NCI-H1930 (cell line): ENCODE measurements around the gene C18orf63.
"Not testable (repeated sequence)": the region's sequence is repeated elsewhere in the genome, so short reads cannot be mapped to it uniquely, and the experiment has no call there.

ENCODE experiments used
- DNase-seq, 2 experiments: peaks; one replicate each; lab custom pipeline; 2025; lab: John Stamatoyannopoulos, UW

C18orf63 gene

DNA sequence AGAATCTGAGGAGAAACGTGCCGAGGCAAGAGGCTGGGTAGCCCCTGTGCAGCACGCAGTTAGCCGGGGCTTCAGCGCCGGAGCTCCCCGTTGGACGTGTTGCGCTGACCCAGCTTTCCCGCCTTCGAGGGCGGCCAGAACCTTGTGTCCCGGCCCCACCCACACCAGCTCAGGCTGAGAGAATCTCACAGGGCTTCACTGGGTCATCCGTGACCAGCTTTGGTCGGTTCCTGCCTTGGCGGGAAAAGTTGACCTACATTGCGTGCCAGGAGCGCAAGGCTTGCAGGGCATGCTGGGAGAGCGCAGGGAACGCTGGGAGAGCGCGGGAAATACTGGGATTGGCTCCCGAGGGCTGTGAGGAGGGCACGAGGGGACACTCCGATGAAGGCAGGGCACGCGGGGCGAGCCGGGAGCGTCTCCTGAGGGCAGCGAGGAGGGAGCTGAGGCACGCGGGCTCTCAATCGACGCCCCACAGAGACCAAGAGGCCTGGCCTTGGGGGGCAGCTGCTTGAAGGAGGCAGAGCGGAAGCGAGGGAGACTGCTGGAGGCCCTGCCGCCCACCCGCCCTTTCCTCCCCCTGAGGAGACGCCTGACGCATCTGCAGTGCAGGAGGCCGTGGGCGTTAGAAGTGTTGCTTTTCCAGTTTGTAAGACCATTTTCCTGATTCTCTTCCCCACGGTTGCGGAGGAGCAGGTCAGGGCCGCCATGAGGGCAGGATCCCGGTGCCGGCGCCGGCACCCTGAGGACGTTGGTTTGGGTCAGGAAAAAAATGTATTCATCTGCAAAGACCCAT is at the start of gene C18orf63:
TSS of gene C18orf63 (plus strand) at position 376 of the 793 bp plus-strand sequence. CDS start 2,027 bp downstream, outside the sequence.
- no peak for DNase-seq

DNA sequence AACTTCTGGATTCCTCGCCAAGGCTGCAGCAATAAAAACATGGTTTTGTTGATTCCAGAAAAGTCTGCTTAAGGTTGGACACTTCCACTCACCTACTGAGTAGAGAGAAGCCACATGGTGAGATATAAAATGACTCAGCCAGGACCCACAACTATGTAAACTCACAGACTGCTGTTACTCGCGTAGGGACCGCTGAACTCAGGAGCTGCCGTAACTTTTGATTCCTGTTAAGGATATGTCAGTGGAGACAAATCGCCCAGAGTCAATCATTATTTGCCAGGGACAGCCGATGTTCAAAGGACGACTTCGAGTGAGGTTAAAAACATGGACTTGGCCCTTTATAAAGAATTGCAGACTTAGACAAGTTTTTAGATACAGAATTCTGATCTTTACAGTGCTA is 49.5 kb upstream of the C18orf63 start:
- DNase-seq: no peak

DNA sequence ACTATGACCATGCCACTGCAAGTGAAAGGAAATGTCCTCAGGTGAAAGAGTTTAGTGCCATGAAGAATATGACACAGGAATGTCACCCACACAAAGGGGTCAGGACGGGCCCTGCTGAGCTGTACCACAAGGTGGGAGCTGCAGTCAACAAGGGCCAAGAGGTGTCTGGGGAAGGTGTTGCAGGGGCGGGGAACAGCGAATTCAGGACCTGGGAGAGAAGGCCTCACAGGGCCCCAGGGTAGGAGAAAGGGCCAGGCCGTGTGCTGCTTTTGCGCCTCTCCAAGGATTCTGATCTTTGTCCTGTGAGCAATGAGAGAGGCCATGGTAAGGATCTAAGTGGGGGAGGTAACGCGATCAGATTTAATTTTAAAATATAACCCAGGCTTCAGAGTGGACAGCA is 47.5 kb upstream of the C18orf63 start:
- DNase-seq: no peak

DNA sequence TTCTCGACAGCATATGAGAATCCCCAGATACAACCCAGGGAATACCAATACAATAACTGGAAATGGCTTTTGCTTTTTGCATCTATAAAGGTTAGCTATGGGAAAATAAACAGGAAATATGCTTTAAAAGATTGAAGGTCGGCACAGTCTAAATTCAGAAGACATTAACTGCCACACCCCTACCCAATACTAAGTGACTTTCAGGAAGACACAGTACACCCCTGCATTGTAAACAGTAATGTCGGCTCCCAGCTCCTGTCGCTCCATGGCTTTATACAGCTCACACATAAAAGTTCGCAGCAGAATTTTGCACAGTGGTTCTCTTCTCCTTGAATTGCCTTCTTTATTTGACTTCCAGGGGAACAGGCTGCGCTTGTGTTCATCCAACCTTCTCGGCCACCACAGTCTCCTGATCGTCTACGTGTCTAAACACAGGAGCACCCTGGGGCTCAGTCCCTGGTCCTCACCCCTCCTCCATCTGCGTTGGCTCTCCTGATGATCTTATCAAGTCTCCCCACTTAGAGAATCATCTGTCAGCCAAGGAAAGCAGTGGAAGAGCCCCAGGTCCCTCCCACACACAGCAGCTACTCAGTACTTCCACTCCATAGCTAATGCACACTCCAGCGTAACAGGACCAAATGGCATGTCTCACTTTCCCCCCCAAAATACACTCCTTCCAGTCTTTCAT is 46.6 kb upstream of the C18orf63 start:
- DNase-seq: no peak

DNA sequence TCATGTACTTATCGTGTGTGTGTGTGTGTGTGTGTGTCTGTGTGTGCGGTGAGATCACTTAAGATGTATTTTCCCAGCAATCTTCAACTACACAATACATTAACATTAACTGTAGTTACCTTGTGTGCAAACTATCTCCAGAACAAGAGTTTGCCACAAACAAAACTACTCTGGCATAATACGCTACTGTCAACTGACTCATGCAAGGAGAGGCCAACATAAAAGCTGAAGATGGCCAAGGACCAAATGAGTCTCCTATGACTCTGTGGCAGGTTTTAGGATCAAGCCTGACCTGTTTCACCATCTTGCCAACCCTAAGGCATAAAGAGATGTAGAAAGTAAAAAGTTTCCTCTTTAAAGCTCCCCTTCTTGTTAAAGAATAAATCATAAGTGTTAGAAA is 44.0 kb upstream of the C18orf63 start:
- DNase-seq: no peak

DNA sequence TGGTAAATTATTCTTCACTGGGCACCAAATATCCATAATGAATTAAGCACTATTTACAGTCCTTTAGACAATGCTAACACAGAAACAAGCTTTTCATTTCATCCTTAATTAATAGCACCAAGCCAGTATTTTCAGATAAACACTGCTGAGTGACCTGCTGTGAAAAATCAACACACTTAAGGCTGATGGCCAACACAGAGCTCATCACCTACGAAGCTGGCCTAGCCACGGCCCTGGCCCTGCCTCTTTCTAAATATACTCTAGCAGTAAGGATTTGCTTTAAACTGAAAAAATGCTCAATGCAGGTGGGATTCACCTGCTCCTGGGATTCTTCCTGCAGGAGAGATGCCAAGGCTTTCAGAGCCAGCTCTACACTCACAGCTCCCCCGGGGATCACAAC is 42.2 kb upstream of the C18orf63 start:
- no peak for DNase-seq

DNA sequence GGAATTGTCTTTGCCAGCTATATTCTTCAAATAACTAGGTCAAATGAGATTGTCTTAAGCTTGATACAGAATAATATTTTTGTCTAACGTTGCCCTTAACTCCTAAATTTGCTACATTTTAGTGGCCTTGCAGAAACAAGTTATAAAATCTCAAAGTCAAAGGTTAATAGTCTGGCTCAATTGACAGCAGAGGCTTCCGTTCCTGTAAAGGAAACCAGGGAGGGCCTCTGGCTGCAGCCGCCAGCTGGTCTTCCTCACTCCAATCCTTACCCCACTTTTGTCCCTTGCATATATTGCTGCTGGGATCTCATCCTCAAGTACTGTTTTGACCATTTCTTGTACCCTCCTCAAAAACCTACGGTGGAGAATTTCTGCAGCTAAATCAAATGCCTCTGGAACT is 40.9 kb upstream of the C18orf63 start:
- no peak for DNase-seq

DNA sequence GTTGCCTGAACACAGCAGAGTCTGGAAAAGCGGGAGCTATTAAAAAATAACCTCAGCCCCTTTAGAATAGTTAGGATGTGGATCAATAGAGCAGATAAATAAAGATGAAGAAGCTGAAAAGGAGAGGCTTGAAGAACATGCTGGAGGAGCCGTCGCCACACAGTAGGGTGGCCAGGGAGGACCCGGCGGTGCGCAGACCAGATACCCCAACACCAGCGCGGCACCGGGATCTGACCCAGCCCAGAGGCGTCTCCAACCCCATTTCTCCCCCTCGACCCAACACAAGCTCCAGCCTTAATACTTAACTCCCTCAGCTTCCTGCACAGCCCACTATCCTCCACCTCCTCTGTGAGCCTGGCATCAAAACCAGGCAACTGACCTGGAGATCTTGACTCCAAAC is 39.9 kb upstream of the C18orf63 start:
- no peak for DNase-seq

DNA sequence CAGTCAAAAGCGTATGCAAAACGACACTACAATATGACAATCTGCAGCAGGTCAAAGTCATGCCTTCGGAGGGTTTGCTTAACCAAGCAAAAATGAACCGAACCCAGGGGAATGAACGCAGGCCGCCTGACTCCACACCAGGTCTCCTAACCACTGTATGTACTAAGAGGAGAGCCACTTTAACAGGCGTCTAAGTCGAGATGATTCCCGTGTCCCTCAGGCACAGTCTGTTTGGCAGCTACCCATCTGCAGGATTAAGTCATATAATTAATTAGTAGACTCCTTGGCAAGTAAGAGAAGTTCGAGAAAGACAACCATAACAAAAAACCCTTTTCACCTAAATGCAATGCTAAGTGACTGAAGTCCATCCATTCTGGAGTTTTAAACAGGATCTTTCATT is 39.0 kb upstream of the C18orf63 start:
- no peak for DNase-seq

DNA sequence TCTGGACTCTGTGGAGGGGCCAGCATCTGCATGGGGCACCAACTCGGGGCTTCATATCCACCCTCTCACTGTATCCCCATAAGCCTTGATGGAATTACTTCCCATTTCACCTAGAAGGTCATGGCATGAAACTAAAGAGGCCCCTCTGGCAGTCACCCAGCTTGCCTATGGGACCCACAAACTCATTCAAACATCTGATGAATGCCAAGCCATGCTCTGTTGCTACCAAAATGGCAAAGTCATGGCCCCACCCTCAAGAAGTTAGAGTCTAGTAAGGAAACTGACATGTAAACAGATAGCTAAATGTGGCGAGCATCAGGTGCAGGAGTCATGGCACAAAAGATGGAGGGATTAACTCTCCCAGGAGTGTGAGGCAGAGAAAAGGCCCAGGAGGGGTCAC is 38.3 kb upstream of the C18orf63 start:
- DNase-seq: no peak

DNA sequence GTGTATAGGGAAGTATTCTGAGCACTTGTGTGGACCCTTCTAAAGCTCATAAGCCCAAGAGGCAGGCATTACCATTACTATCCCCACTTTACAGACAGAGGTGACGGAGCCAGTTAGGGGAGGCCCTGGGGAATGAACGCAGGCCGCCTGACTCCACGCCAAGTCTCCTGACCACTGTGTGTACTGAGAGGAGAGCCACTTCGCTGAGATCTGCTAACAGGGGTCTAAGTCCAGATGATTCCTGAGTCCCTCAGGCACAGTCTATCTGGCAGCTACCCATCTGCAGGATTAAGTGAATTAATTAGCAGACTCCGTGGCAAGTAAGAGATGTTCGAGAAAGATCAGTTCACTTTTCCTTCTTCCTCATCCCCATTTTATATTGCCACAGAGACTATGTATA is 37.6 kb upstream of the C18orf63 start:
- DNase-seq: no peak

DNA sequence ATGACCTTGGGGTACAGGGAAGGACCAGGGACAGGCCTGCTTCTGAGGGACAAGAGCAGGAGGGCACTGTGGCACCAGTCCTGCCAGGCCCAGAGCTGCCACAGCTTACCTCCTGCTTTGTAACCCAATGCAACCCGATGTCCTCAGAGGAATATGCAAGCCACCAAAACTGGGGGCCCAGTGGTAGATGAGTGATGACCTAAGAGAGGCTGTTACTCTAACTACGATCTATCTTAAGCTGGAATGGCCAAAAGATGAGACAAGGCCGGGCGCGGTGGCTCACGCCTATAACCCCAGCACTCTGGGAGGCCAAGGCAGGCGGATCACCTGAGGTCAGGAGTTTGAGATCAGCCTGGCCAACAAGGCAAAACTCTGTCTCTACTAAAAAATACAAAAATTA is 36.7 kb upstream of the C18orf63 start:
- no peak for DNase-seq

DNA sequence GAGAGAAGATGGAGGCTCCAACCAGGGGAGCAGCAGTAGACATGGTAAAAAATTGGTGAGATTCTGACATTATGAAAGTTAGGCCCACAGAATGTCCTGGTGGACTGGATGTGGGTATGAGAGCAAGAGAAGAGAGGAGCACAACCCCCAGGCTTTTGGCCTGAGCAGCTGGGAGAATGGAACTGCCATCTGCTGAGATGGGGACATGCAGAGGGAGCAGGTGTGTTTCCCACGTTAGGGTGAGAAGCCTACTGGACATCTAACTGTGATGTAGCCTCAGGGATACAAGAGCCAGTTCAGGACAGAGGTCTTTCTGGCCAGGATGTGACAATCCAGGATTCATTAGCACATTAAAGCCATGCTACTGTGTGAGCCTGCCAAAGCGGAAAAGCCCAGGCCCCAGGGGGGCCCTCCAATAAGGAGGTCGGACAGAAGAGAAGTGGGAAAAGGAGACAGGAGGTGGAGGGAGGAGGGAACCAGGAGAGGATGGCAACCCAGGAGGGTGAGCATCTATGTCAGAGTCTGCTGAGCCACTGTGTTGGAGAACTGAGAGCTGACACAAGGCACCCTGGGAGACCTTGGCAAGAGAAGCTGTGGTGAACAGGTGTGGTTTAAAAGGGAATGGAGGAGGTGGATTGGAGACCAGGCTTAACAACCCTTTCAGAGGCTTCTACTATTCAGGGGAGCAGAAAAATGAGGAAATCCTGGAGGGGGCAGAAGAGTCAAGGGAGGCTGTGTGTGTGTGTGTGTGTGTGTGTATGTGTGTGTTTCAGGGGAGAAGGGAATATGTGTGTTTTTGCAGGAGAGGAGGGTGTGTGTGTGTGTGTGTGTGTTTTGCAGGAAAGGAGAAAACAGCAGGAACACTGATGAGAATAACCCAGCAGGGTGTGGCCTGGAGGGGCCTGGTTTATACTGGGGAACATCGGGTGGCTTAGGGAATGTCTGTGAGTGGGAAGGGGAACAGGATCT is 34.3 kb upstream of the C18orf63 start:
- no peak for DNase-seq

DNA sequence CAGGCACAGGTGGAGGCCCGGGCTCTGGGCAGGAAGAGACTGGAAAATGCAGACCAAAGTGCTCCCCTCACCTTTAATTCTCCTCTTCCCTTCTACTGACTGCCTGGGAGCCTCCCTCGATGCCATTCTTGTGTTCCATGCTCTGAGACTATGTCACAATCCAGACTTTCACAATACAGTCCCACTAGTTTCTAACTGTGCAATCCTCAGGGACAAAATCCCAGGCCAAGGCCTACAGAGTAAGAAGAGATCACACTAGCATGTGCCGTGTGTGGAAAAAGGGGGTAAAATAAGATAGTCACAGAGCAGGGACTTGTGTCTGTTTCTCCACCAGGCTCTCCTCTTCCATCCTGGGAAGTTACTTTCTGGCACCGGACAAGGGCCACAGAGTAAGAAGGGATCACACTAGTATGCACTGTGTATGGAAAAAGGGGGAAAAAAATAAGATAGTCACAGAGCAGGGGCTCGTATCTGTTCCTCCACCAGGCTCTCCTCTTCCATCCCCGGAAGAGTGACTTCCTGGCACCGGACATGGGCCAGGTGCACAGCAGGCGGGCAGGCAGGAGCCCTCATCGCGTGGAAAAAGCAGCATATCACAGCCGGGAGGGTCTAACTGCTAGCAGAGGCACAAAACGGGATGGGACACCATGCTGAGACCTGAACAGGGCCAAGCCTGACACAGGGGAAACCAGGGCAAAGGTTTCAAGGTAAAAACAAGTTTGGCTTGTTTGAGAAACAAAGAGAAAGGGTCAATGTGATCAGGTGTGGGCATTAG is 33.5 kb upstream of the C18orf63 start:
- no peak for DNase-seq

DNA sequence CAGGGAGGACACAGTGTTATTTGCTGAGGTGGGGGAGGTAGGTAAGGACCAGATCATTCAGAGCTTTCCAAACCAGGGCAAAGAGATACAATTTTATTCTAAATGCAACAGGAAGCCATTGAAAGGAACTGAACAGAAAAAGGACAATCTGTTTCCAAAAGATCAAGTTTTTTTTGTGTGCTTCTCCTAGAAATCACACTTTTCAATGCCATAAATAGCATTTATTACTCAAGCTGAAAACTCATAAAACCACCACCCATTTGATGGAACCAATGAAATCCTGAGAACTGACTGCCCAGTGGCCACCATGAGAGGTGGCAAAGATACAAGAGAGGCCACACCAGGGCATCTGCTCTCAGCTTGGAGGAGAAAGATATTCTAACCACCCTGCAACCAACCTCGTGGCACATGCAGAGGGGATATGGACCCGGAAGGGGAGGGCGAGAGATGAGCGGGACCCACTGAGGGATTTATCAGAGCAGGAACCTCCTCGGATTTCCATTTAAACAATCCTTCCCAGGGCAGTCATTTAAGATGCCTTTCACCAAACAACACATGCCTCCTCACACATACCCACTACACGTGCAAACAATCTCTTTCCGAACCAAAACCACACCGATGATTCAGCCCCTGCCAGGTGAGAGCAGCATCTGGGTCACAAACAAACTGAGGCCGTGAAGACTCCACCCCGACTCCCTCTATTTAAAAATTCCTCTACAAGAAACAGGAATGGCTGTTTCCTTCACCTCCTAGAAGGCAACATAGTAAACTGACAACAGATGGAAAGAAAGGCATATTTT is 32.7 kb upstream of the C18orf63 start:
- DNase-seq: no peak

DNA sequence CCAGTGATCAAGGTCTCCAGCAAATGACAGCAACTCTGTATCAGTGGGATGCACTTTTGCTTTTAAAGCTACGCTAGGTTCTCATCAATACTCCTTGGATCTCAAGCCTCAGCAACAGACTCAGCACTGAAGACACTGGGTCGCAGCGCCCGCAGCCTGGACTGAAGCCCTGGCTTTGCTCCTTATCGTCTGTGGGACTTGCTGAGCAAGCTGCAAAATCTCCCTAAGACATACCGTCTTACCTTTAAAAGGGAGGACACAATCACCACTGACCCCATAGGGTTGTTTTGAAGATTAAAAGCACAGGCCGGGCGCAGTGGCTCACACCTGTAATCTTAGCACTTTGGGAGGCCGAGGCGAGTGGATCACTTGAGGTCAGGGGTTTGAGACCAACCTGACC is 32.0 kb upstream of the C18orf63 start:
- no peak for DNase-seq

DNA sequence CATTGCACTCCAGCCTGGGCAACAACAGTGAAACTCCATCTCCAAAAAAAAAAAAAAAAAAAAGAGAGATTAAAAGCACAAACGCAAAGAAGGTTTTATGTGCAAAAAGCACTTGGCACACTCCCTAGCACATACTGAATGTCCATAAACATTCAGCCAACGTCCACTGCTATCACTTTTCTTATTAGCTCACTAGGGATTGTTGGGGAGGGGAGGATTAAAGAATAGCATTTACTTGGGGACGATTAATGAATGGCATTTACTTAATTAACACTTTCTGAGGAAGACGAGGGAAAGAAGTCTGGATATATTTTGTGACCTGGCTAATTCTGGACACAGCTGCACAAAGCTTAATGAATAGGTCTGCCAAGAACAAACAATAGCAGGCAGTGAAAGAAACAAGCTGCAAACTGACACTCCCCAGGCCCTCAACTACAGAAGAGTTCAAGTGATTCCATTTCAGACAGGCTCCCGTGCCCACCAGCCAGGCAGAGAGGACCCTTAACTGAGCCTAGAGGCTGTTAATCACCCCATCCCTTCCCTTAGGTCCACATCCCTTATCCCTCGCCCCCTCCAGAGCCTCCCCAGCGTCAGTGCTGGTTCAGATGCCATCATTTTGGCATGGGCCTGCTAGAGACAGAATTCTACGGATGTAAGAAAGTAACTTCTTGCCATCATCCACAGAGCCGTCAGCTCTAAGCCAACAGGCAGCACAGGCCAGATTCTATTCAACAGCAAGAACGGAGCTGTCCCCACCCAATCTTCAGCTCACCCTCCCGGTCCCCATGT is 31.3 kb upstream of the C18orf63 start:
- DNase-seq: no peak

DNA sequence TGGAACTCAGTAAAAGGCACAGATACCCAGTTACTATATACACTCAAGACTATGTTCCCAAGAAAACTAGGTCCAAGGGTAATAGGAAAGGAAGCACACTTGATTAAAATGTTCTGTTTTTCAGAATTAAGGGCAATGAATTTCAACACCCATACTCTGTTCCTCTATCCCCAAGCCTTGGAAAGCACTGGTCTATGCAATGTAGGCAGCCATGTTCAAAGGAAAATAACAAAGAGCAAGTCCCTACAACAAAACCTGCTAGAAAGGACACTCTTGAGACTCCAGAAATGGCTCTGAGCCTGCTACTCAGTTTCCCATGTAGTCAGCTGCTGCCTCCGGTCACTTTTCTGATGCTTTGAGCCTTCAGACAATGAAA is 30.7 kb upstream of the C18orf63 start:
- DNase-seq: no peak

DNA sequence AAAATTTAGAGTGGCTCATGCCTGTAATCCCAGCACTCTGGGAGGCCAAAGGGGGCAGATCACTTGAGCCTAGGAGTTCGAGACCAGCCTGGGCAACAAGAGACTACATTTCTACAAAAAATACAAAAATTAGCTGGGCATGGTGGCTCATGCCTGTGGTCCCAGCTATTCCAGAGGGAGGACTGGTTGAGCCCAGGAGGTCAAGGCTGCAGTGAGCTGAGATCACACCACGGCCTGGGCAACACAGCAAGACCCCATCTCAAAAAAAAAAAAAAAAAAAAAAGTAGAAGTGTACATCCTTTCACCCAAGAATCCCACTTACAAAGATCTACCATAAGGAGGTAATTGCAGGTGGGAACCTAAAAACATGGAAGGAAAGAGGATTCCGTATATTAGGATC is 30.1 kb upstream of the C18orf63 start:
- not testable (repeated sequence) for DNase-seq
